DND-41 (cell line): Measurements from ENCODE around the gene NUCB1.

Source experiments
- ATAC-seq: fragments of 200-7000 bp; cut with Tn5 transposase; 3 replicates; pipeline ENCODE4 v1.9.1; 2021; ENCODE audit warnings: low read depth; ENCODE audit not compliant: insufficient read depth
- DNase-seq: peaks from one replicate; pipeline ENCODE4 v3.0.0-alpha.2; 2020
- H2AFZ ChIP-seq: 2 replicates; pipeline ENCODE4 v1.6.0; 2012; ENCODE audit warnings: low read depth, low read length
- H3K27ac ChIP-seq: 2 replicates; pipeline ENCODE4 v1.5.1; 2012; ENCODE audit warnings: low read length, inconsistent platforms
- H3K27me3 ChIP-seq: fragments of 200-600 bp; sonication (generic); 2 replicates; pipeline ENCODE4 v1.6.0; 2012; ENCODE audit warnings: low read length, mild to moderate bottlenecking, inconsistent platforms; ENCODE audit not compliant: insufficient read depth, poor library complexity
- H3K36me3 ChIP-seq: 2 replicates; pipeline ENCODE4 v1.5.1; 2012; ENCODE audit warnings: low read length, inconsistent platforms; ENCODE audit not compliant: insufficient read depth
- H3K4me1 ChIP-seq: 2 replicates; pipeline ENCODE4 v1.5.1; 2012; ENCODE audit warnings: mild to moderate bottlenecking, low read length; ENCODE audit not compliant: insufficient read depth
- H3K4me2 ChIP-seq: 2 replicates; pipeline ENCODE4 v1.6.0; 2012; ENCODE audit warnings: mild to moderate bottlenecking, moderate library complexity, low read length, inconsistent platforms; ENCODE audit not compliant: insufficient read depth
- H3K4me3 ChIP-seq, 2 experiments: fragments of 200-600 bp in 1 of 2; shearing (Covaris generic) in 1 of 2; 2 replicates each; pipeline ENCODE4 v1.5.1; 2012 to 2016; ENCODE audit warnings: inconsistent platforms in 2 of 2, low read length in 2 of 2, mild to moderate bottlenecking in 2 of 2, low read depth in 1 of 2, moderate library complexity in 1 of 2
- H3K79me2 ChIP-seq: 2 replicates; pipeline ENCODE4 v1.6.0; 2012; ENCODE audit warnings: low read length, inconsistent platforms; ENCODE audit not compliant: insufficient read depth
- H3K9ac ChIP-seq: 2 replicates; pipeline ENCODE4 v1.6.0; 2012; ENCODE audit warnings: low read depth, mild to moderate bottlenecking, inconsistent platforms, low read length, moderate library complexity
- H3K9me3 ChIP-seq: 2 replicates; pipeline ENCODE4 v1.5.1; 2012; ENCODE audit warnings: low read length, moderate library complexity, mild to moderate bottlenecking, inconsistent platforms; ENCODE audit not compliant: insufficient read depth, severe bottlenecking
- H4K20me1 ChIP-seq: 2 replicates; pipeline ENCODE4 v1.6.0; 2012; ENCODE audit warnings: low read length; ENCODE audit not compliant: insufficient read depth
- CTCF ChIP-seq: IDR thresholded peaks from 2 replicates; pipeline ENCODE4 v1.5.1; 2012; ENCODE audit warnings: borderline replicate concordance, low read length, moderate library complexity, mild to moderate bottlenecking; ENCODE audit not compliant: poor library complexity, severe bottlenecking; ENCODE audit errors: extremely low read depth
- EZH2 ChIP-seq: IDR thresholded peaks from 3 replicates; pipeline ENCODE4 v1.6.1; 2012; ENCODE audit warnings: borderline replicate concordance, low read depth, mild to moderate bottlenecking, moderate library complexity, low read length, inconsistent platforms; ENCODE audit not compliant: severe bottlenecking

Gene NUCB1

DNA sequence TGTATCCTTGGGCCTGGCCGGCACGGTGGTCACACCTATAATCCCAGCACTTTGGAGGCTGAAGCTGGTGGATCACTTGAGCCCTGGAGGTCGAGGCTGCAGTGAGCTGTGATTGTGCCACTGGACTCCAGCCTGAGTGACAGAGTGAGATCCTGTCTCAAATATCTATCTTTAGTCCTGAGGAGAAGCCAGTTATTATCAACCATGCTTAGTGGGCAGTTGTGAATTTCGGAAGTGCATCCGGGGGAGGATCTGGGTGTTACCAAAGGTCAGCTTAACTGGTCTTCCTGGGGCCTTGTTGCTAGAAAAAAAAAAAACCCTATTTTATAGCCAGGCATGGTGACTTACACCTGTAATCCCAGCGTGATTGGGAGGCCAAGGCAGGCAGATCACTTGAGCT, 43.0 kb downstream of the NUCB1 start:
- H3K4me3 ChIP-seq = no peak overlapping the region
- H3K4me2 ChIP-seq = no peak overlapping the region
- H3K9ac ChIP-seq = no peak overlapping the region
- peaks cover 12% of the 10 kb centered on the region for H3K9me3 ChIP-seq
- no peaks in the 10 kb centered on the region for H3K79me2 ChIP-seq
- H3K4me1 ChIP-seq = no peaks in the 10 kb centered on the region
- H4K20me1 ChIP-seq = no peaks in the 10 kb centered on the region
- TF ChIP-seq EZH2 (no peak), CTCF (no peak)
- DNase-seq (no peak), ATAC-seq (no peak)
- H3K27ac ChIP-seq = no peak overlapping the region
- H2AFZ ChIP-seq = no peak overlapping the region
- no peaks in the 10 kb centered on the region for H3K27me3 ChIP-seq
- no peaks in the 10 kb centered on the region for H3K36me3 ChIP-seq

GRCh38 chr19:48945415-48945814, 45.3 kb downstream of the NUCB1 start:
- no peak for ATAC-seq
- no peaks in the 10 kb centered on the region for H3K79me2 ChIP-seq
- H3K9ac ChIP-seq = no peak overlapping the region
- H3K27me3 ChIP-seq = no peaks in the 10 kb centered on the region
- H3K4me1 ChIP-seq = no peaks in the 10 kb centered on the region
- H3K4me2 ChIP-seq = no peak overlapping the region
- H4K20me1 ChIP-seq = no peaks in the 10 kb centered on the region
- TF ChIP-seq EZH2 (no peak), CTCF (no peak)
- no peak overlapping the region for H3K27ac ChIP-seq
- no peaks in the 10 kb centered on the region for H3K36me3 ChIP-seq
- no peak for DNase-seq
- H3K9me3 ChIP-seq = peaks cover 12% of the 10 kb centered on the region
- H2AFZ ChIP-seq = no peak overlapping the region
- no peak overlapping the region for H3K4me3 ChIP-seq

- no peak for TF ChIP-seq EZH2
- no peak for TF ChIP-seq CTCF
- Histone ChIP-seq H3K9ac (no peak overlapping the region), H3K79me2 (no peaks in the 10 kb centered on the region), H3K4me1 (no peaks in the 10 kb centered on the region), H3K4me3 (no peak overlapping the region), H2AFZ (no peak overlapping the region), H3K4me2 (no peak overlapping the region), H3K27ac (no peak overlapping the region), H3K27me3 (no peaks in the 10 kb centered on the region), H4K20me1 (no peaks in the 10 kb centered on the region), H3K9me3 (peaks cover 12% of the 10 kb centered on the region), H3K36me3 (no peaks in the 10 kb centered on the region)
- DNase-seq = no peak
- ATAC-seq = no peak
These were observed 45.7 kb downstream of the NUCB1 start for GRCh38 chr19:48945817-48946216.
